ENCODE data around the gene GABRG3. TPM values are rescaled to one million over a fixed set of nuclear protein-coding genes. Genes with fewer than 3 reads are reported as not detected.

GABRG3 gene
- total RNA-seq, 2 experiments from 2014 or later = not detected

GRCh38 chr15:27091270-27091940, 120.4 kb downstream of the GABRG3 start:
- ChIA-PET CTCF (no interaction called here), POLR2A (no interaction called here)

- ChIA-PET POLR2A (no interaction called here), CTCF (no interaction called here)
Measured at GRCh38 chr15:27092390-27092789, 121.4 kb downstream of the GABRG3 start.

GRCh38 chr15:27094235-27094634, 123.3 kb downstream of the GABRG3 start:
- CTCF ChIA-PET = no interaction called here
- POLR2A ChIA-PET = no interaction called here

- ChIA-PET CTCF (no interaction called here), POLR2A (no interaction called here)
Measured at GRCh38 chr15:27095886-27096624, 125.1 kb downstream of the GABRG3 start.

GRCh38 chr15:27097506-27097905, 126.5 kb downstream of the GABRG3 start:
- CTCF ChIA-PET = no interaction called here
- POLR2A ChIA-PET = no interaction called here

GRCh38 chr15:27101982-27102381, 131.0 kb downstream of the GABRG3 start:
- POLR2A ChIA-PET = no interaction called here
- CTCF ChIA-PET = no interaction called here

GRCh38 chr15:27111323-27111722, 140.3 kb downstream of the GABRG3 start:
- ChIA-PET POLR2A (no interaction called here), CTCF (no interaction called here)

- ChIA-PET POLR2A (no interaction called here), CTCF (no interaction called here)
Measured at GRCh38 chr15:27114473-27114872, 143.5 kb downstream of the GABRG3 start.

- POLR2A ChIA-PET = no interaction called here
- CTCF ChIA-PET = no interaction called here
Measured at GRCh38 chr15:27119695-27120266, 148.8 kb downstream of the GABRG3 start.

- CTCF ChIA-PET = no interaction called here
- POLR2A ChIA-PET = no interaction called here
Measured at GRCh38 chr15:27121672-27122071, 150.7 kb downstream of the GABRG3 start.

GRCh38 chr15:27123291-27123690, 152.3 kb downstream of the GABRG3 start:
- CTCF ChIA-PET = no interaction called here

GRCh38 chr15:27123808-27124207, 152.8 kb downstream of the GABRG3 start:
- CTCF ChIA-PET = no interaction called here

More at GRCh38 chr15:27123291-27123690, 152.3 kb downstream of the GABRG3 start:
- POLR2A ChIA-PET = no interaction called here

GRCh38 chr15:27124287-27124871, 153.4 kb downstream of the GABRG3 start:
- CTCF ChIA-PET = no interaction called here
- POLR2A ChIA-PET = no interaction called here

More at GRCh38 chr15:27123808-27124207, 152.8 kb downstream of the GABRG3 start:
- POLR2A ChIA-PET = no interaction called here

- CTCF ChIA-PET = no interaction called here
- POLR2A ChIA-PET = no interaction called here
Measured at GRCh38 chr15:27125185-27125584, 154.2 kb downstream of the GABRG3 start.

GRCh38 chr15:27126449-27126848, 155.5 kb downstream of the GABRG3 start:
- ChIA-PET CTCF (no interaction called here), POLR2A (no interaction called here)

- CTCF ChIA-PET = no interaction called here
- POLR2A ChIA-PET = no interaction called here
Measured at GRCh38 chr15:27127815-27128570, 157.0 kb downstream of the GABRG3 start.

- POLR2A ChIA-PET = no interaction called here
- CTCF ChIA-PET = no interaction called here
Measured at GRCh38 chr15:27133249-27133648, 162.3 kb downstream of the GABRG3 start.

GRCh38 chr15:27134481-27134880, 163.5 kb downstream of the GABRG3 start:
- POLR2A ChIA-PET = no interaction called here
- CTCF ChIA-PET = no interaction called here

GRCh38 chr15:27135151-27135550, 164.2 kb downstream of the GABRG3 start:
- CTCF ChIA-PET = no interaction called here
- POLR2A ChIA-PET = no interaction called here

- ChIA-PET CTCF (no interaction called here), POLR2A (no interaction called here)
Measured at GRCh38 chr15:27137127-27137526, 166.1 kb downstream of the GABRG3 start.

- CTCF ChIA-PET = no interaction called here
- POLR2A ChIA-PET = no interaction called here
Measured at GRCh38 chr15:27165590-27165989, 194.6 kb downstream of the GABRG3 start.
